ENCODE data around the gene ADAMTS18. TPM values are rescaled to one million over a fixed set of nuclear protein-coding genes. Genes with fewer than 3 reads are reported as not detected.
A peak's percentile ranks its signal among the peaks of the same experiment; 100 is the strongest.

The ADAMTS18 gene
- total RNA-seq, 1 experiment from 2014 or later = not detected

DNA sequence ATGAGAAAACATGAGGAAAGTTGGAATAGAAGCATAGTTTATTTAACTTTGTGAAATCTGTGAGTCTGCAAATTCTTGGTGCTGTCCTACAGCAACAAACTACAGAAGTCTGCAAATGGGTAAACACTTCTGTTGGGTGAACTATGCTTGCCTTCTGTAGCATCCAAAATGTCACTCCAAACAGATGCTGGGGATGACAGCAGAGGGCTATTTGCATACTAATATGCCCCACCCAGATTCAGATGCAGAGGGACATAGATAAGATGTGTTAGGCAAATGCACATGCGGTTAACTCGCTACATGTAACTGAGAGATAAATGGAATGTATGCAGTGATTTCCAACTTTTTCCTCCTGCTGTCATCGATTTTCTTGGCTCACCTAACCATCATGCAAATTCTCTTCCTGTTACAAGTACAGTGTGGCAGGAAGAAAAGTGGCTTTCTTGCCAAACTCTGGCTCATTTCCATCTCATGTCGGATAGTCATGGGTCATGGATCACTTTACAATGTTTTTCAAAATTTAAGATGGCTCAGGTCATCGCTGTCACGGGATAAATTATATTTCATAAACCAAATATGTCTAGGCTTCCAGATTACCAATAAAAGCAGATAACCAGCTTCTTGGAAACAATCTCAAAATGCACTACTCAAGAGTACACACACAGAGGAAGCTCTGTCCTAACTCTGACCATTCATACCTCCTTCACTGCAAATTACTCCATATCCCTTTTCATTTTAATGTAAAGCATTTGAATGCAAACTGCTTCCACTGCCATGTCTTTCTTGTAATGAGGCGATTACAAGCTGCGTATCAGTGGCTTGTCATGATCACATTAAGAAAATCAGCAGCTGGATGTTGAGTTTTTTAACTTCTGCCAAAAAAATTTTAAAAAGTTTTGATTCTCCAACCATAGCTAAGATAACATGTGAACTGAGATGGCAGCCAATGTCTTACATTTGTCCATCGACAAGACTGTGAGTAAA is 47.7 kb downstream of the ADAMTS18 start:
- Histone ChIP-seq H3K27me3 (replicated peaks; ENCODE audit: insufficient read depth, low read depth, low read length, poor library complexity) (no peaks in the 10 kb centered on the region), H3K36me3 (ENCODE audit: insufficient read depth, low read length, poor library complexity, severe bottlenecking) (no peaks in the 10 kb centered on the region), H3K9me3 (ENCODE audit: low read depth, low read length, poor library complexity, severe bottlenecking) (no peaks in the 10 kb centered on the region), H3K4me3 (ENCODE audit: low read depth, low read length, poor library complexity, severe bottlenecking) (no peak overlapping the region), H3K27ac (ENCODE audit: low read depth, low read length, poor library complexity, severe bottlenecking) (no peak overlapping the region), H3K4me1 (ENCODE audit: insufficient read depth, low read length, poor library complexity, severe bottlenecking) (no peaks in the 10 kb centered on the region)
- BruUV-seq (replicated peaks) = no TSS peak
- intact Hi-C loops (cut with micrococcal nuclease; ENCODE audit: unreplicated experiment) = no loop called here
- TF ChIP-seq CTCF (conservative IDR thresholded peaks at IDR 0.05; ENCODE audit: low read depth, low read length) = no peak
- TF ChIP-seq EZH2 (IDR thresholded peaks at IDR 0.05; ENCODE audit: borderline replicate concordance, low read depth, low read length, poor library complexity, severe bottlenecking) = no peak
- ChIA-PET CTCF (no interaction called here), POLR2A (ENCODE audit: low non-redundant PET) (no interaction called here)
- DNase-seq (ENCODE audit: low spot score) = no peak

DNA sequence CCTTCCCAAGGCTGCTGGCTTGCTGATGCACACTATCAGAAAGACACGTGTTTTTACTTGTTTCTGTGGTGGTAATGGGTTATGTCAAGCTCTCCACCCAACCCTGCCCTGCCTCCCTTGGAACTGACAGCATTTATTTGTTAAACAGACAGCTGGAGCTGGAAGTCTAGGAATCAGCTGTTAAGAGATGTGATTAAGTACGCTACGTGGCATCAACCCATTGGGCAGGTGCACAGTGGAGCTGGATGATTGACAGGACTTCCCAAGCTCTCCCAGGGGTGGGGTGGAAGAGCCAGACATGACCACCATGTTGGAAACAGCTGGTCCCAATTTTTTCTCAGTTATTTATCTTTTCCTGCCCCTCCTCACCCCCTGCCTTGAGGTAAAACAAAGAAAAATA is 49.4 kb downstream of the ADAMTS18 start:
- CTCF ChIA-PET = no interaction called here
- Histone ChIP-seq H3K27ac (ENCODE audit: low read depth, low read length, poor library complexity, severe bottlenecking) (no peak overlapping the region), H3K9me3 (ENCODE audit: low read depth, low read length, poor library complexity, severe bottlenecking) (no peaks in the 10 kb centered on the region), H3K36me3 (ENCODE audit: insufficient read depth, low read length, poor library complexity, severe bottlenecking) (no peaks in the 10 kb centered on the region), H3K27me3 (replicated peaks; ENCODE audit: insufficient read depth, low read depth, low read length, poor library complexity) (no peaks in the 10 kb centered on the region), H3K4me3 (ENCODE audit: low read depth, low read length, poor library complexity, severe bottlenecking) (no peak overlapping the region), H3K4me1 (ENCODE audit: insufficient read depth, low read length, poor library complexity, severe bottlenecking) (no peaks in the 10 kb centered on the region)
- TF ChIP-seq EZH2 (IDR thresholded peaks at IDR 0.05; ENCODE audit: borderline replicate concordance, low read depth, low read length, poor library complexity, severe bottlenecking) (no peak), CTCF (conservative IDR thresholded peaks at IDR 0.05; ENCODE audit: low read depth, low read length) (no peak)
- intact Hi-C loops (cut with micrococcal nuclease; ENCODE audit: unreplicated experiment) = no loop called here
- no TSS peak for BruUV-seq (replicated peaks)
- POLR2A ChIA-PET (ENCODE audit: low non-redundant PET) = no interaction called here
- DNase-seq (ENCODE audit: low spot score) = peak; percentile 11

- intact Hi-C loops (cut with micrococcal nuclease; ENCODE audit: unreplicated experiment) = no loop called here
- Histone ChIP-seq H3K27ac (ENCODE audit: low read depth, low read length, poor library complexity, severe bottlenecking) (no peak overlapping the region), H3K4me1 (ENCODE audit: insufficient read depth, low read length, poor library complexity, severe bottlenecking) (no peaks in the 10 kb centered on the region), H3K36me3 (ENCODE audit: insufficient read depth, low read length, poor library complexity, severe bottlenecking) (no peaks in the 10 kb centered on the region), H3K27me3 (replicated peaks; ENCODE audit: insufficient read depth, low read depth, low read length, poor library complexity) (no peaks in the 10 kb centered on the region), H3K4me3 (ENCODE audit: low read depth, low read length, poor library complexity, severe bottlenecking) (no peak overlapping the region), H3K9me3 (ENCODE audit: low read depth, low read length, poor library complexity, severe bottlenecking) (no peaks in the 10 kb centered on the region)
- ChIA-PET CTCF (no interaction called here), POLR2A (ENCODE audit: low non-redundant PET) (no interaction called here)
- no TSS peak for BruUV-seq (replicated peaks)
- no peak for DNase-seq (ENCODE audit: low spot score)
- TF ChIP-seq EZH2 (IDR thresholded peaks at IDR 0.05; ENCODE audit: borderline replicate concordance, low read depth, low read length, poor library complexity, severe bottlenecking) (no peak), CTCF (conservative IDR thresholded peaks at IDR 0.05; ENCODE audit: low read depth, low read length) (no peak)
Measured at GRCh38 chr16:77383606-77384187, 51.1 kb downstream of the ADAMTS18 start.

Data from A673 (cell line).